HUES6 (cell line): ENCODE results near the gene RHEX.

Source experiments
- H3K27ac ChIP-seq: 2 replicates; pipeline ENCODE4 v1.7.0; 2013; ENCODE audit warnings: low read depth, mild to moderate bottlenecking, low read length, inconsistent platforms
- H3K27me3 ChIP-seq: 2 replicates; pipeline ENCODE4 v1.6.1; 2013; ENCODE audit warnings: low read length; ENCODE audit not compliant: control insufficient read depth, insufficient read depth
- H3K36me3 ChIP-seq: 2 replicates; pipeline ENCODE4 v1.6.1; 2013; ENCODE audit warnings: low read length; ENCODE audit not compliant: control insufficient read depth, insufficient read depth
- H3K4me1 ChIP-seq: 2 replicates; pipeline ENCODE4 v1.6.1; 2013; ENCODE audit warnings: low read length; ENCODE audit not compliant: control insufficient read depth, insufficient read depth
- H3K4me3 ChIP-seq: 2 replicates; pipeline ENCODE4 v1.5.1; 2013; ENCODE audit warnings: low read depth, low read length
- H3K9ac ChIP-seq: one replicate; pipeline ENCODE4 v1.6.1; 2013; ENCODE audit warnings: mild to moderate bottlenecking, low read length
- H3K9me3 ChIP-seq: 2 replicates; pipeline ENCODE4 v1.6.1; 2013; ENCODE audit warnings: low read depth, low read length; ENCODE audit not compliant: control insufficient read depth, insufficient read depth

The RHEX gene

GRCh38 chr1:206079135-206079534 lies 26.2 kb downstream of the RHEX start:
- H3K9ac ChIP-seq, result no peak overlapping the region
- no peak overlapping the region for H3K27ac ChIP-seq
- H3K27me3 ChIP-seq, result no peaks in the 10 kb centered on the region
- H3K36me3 ChIP-seq, result no peaks in the 10 kb centered on the region
- no peak overlapping the region for H3K4me3 ChIP-seq
- H3K9me3 ChIP-seq, result no peaks in the 10 kb centered on the region
- H3K4me1 ChIP-seq, result peaks cover 22% of the 10 kb centered on the region

- H3K27me3 ChIP-seq, result no peaks in the 10 kb centered on the region
- H3K9ac ChIP-seq, result no peak overlapping the region
- H3K4me1 ChIP-seq, result peaks cover 15% of the 10 kb centered on the region
- no peaks in the 10 kb centered on the region for H3K36me3 ChIP-seq
- no peak overlapping the region for H3K27ac ChIP-seq
- H3K4me3 ChIP-seq, result no peak overlapping the region
- H3K9me3 ChIP-seq, result no peaks in the 10 kb centered on the region
Measured at GRCh38 chr1:206080026-206080820, 27.2 kb downstream of the RHEX start.

- H3K27ac ChIP-seq, result no peak overlapping the region
- no peaks in the 10 kb centered on the region for H3K27me3 ChIP-seq
- H3K36me3 ChIP-seq, result no peaks in the 10 kb centered on the region
- no peak overlapping the region for H3K4me3 ChIP-seq
- 0 out of 2 replicates have a peak, but pooled peaks cover 7% of the 10 kb centered on the region for H3K4me1 ChIP-seq
- no peaks in the 10 kb centered on the region for H3K9me3 ChIP-seq
- no peak overlapping the region for H3K9ac ChIP-seq
Measured at GRCh38 chr1:206081856-206082255, 28.9 kb downstream of the RHEX start.

GRCh38 chr1:206082831-206083695 lies 30.1 kb downstream of the RHEX start:
- H3K27ac ChIP-seq, result no peak overlapping the region
- no peak overlapping the region for H3K9ac ChIP-seq
- no peaks in the 10 kb centered on the region for H3K36me3 ChIP-seq
- H3K4me3 ChIP-seq, result no peak overlapping the region
- no peaks in the 10 kb centered on the region for H3K9me3 ChIP-seq
- no peaks in the 10 kb centered on the region for H3K4me1 ChIP-seq
- no peaks in the 10 kb centered on the region for H3K27me3 ChIP-seq

GRCh38 chr1:206083750-206084149 lies 30.8 kb downstream of the RHEX start:
- H3K4me3 ChIP-seq, result no peak overlapping the region
- no peaks in the 10 kb centered on the region for H3K4me1 ChIP-seq
- no peaks in the 10 kb centered on the region for H3K36me3 ChIP-seq
- no peak overlapping the region for H3K27ac ChIP-seq
- no peaks in the 10 kb centered on the region for H3K9me3 ChIP-seq
- no peaks in the 10 kb centered on the region for H3K27me3 ChIP-seq
- no peak overlapping the region for H3K9ac ChIP-seq

- Histone ChIP-seq H3K36me3 (no peaks in the 10 kb centered on the region), H3K4me1 (no peaks in the 10 kb centered on the region), H3K27ac (no peak overlapping the region), H3K9me3 (no peaks in the 10 kb centered on the region), H3K9ac (no peak overlapping the region), H3K27me3 (no peaks in the 10 kb centered on the region), H3K4me3 (no peak overlapping the region)
Measured at GRCh38 chr1:206087091-206087490, 34.1 kb downstream of the RHEX start.

GRCh38 chr1:206089341-206089740 lies 36.4 kb downstream of the RHEX start:
- Histone ChIP-seq H3K27me3 (no peaks in the 10 kb centered on the region), H3K4me1 (peaks cover 5% of the 10 kb centered on the region; the same call in 1 of the 2 replicates), H3K4me3 (no peak overlapping the region), H3K9ac (no peak overlapping the region), H3K9me3 (no peaks in the 10 kb centered on the region), H3K36me3 (no peaks in the 10 kb centered on the region), H3K27ac (no peak overlapping the region)

- no peak overlapping the region for H3K9ac ChIP-seq
- H3K36me3 ChIP-seq, result no peaks in the 10 kb centered on the region
- no peak overlapping the region for H3K27ac ChIP-seq
- peaks cover 5% of the 10 kb centered on the region; the same call in 1 of the 2 replicates for H3K4me1 ChIP-seq
- H3K27me3 ChIP-seq, result no peaks in the 10 kb centered on the region
- H3K4me3 ChIP-seq, result no peak overlapping the region
- no peaks in the 10 kb centered on the region for H3K9me3 ChIP-seq
Measured at GRCh38 chr1:206094024-206094423, 41.1 kb downstream of the RHEX start.

GRCh38 chr1:206097381-206097780 lies 44.4 kb downstream of the RHEX start:
- H3K4me3 ChIP-seq, result no peak overlapping the region
- H3K36me3 ChIP-seq, result no peaks in the 10 kb centered on the region
- H3K4me1 ChIP-seq, result peaks cover 5% of the 10 kb centered on the region; the same call in 1 of the 2 replicates
- H3K27ac ChIP-seq, result no peak overlapping the region
- H3K9me3 ChIP-seq, result no peaks in the 10 kb centered on the region
- no peak overlapping the region for H3K9ac ChIP-seq
- H3K27me3 ChIP-seq, result no peaks in the 10 kb centered on the region

- H3K9ac ChIP-seq, result no peak overlapping the region
- no peaks in the 10 kb centered on the region for H3K9me3 ChIP-seq
- H3K27me3 ChIP-seq, result no peaks in the 10 kb centered on the region
- no peaks in the 10 kb centered on the region for H3K36me3 ChIP-seq
- no peak overlapping the region for H3K4me3 ChIP-seq
- no peak overlapping the region for H3K27ac ChIP-seq
- H3K4me1 ChIP-seq, result peaks cover 5% of the 10 kb centered on the region; the same call in 1 of the 2 replicates
Measured at GRCh38 chr1:206098242-206098919, 45.4 kb downstream of the RHEX start.
